Measurements from ENCODE around the gene LTBP1. TPM values are rescaled to one million over a fixed set of nuclear protein-coding genes. Genes with fewer than 3 reads are reported as not detected.

Gene LTBP1
- total and polyA plus RNA-seq, 2 of the 13 experiments (the other 11 are each of a cell fraction or from before 2014, with no cell fraction given), result 0.12 to 0.22 TPM

- in situ Hi-C loops (cut with HindIII; ENCODE audit: extremely low pct_ligation_motif_present, low pct_unique_long_range_greater_than_20kb), result no loop called here
- Histone ChIP-seq H3K4me1 (ENCODE audit: insufficient read depth, low read length) (no peaks in the 10 kb centered on the region), H3K79me2 (ENCODE audit: insufficient read depth, low read length) (no peaks in the 10 kb centered on the region), H3K4me2 (ENCODE audit: low read depth, low read length) (no peak overlapping the region), H3K4me3 (replicated peaks in 1 of 3; ENCODE audit: insufficient read depth in 1 of 3, low read depth in 2 of 3, low read length in 3 of 3) (no peak overlapping the region), H3K27ac (ENCODE audit: extremely low read length, insufficient read depth, low read length) (no peak overlapping the region), H3K9ac (ENCODE audit: insufficient read depth, low read depth, low read length) (no peak overlapping the region), H3K27me3 (ENCODE audit: control insufficient read depth in 1 of 2, insufficient read depth in 2 of 2, low read length in 2 of 2) (peaks cover 0 to 15% of the 10 kb centered on the region in 2 experiments; a peak in 4 of 5 replicates), H4K20me1 (ENCODE audit: insufficient read depth, low read length) (no peaks in the 10 kb centered on the region), H3K36me3 (replicated peaks in 1 of 2; ENCODE audit: control insufficient read depth in 1 of 2, insufficient read depth in 2 of 2, low read length in 2 of 2) (no peaks in the 10 kb centered on the region), H2AFZ (ENCODE audit: low read length) (no peak overlapping the region), H3K9me3 (ENCODE audit: low read length) (no peaks in the 10 kb centered on the region)
- ATAC-seq (no peak), FAIRE-seq (no peak), DNase-seq (ENCODE audit: low spot score) (no peak)
- WGBS (ENCODE audit: low lambda C conversion rate), result 32% methylated on average over 5 of the region's 5 CpGs
- TF ChIP-seq POLR2AphosphoS5 (IDR thresholded peaks at IDR 0.05; ENCODE audit: low read depth, low read length) (no peak), CENPX (CRISPR knock-in tag; IDR thresholded peaks at IDR 0.05) (no peak), ATF5 (CRISPR knock-in tag; IDR thresholded peaks at IDR 0.05; ENCODE audit: low read depth) (no peak), KLF13 (CRISPR knock-in tag; IDR thresholded peaks at IDR 0.05) (no peak), KLF12 (CRISPR knock-in tag; IDR thresholded peaks at IDR 0.05; ENCODE audit: borderline replicate concordance) (no peak)
- CTCF ChIA-PET (ENCODE audit: low intra/inter-chr PET ratio, low total read pairs), result no interaction called here
- intact Hi-C loops (cut with micrococcal nuclease; ENCODE audit: unreplicated experiment), result no loop called here
- BruUV-seq (replicated peaks), result no TSS peak
- POLR2A ChIA-PET, result no interaction called here
These were observed 7.5 kb downstream of the LTBP1 start for GRCh38 chr2:32954206-32954605.

- Histone ChIP-seq H3K27me3 (ENCODE audit: control insufficient read depth in 1 of 2, insufficient read depth in 2 of 2, low read length in 2 of 2) (peaks cover 0 to 2% of the 10 kb centered on the region in 2 experiments; a peak in 1 of 5 replicates), H3K4me3 (replicated peaks in 1 of 3; ENCODE audit: insufficient read depth in 1 of 3, low read depth in 2 of 3, low read length in 3 of 3) (no peak overlapping the region), H3K4me2 (ENCODE audit: low read depth, low read length) (no peak overlapping the region), H3K9me3 (ENCODE audit: low read length) (no peaks in the 10 kb centered on the region), H3K4me1 (ENCODE audit: insufficient read depth, low read length) (no peaks in the 10 kb centered on the region), H3K9ac (ENCODE audit: insufficient read depth, low read depth, low read length) (no peak overlapping the region), H3K79me2 (ENCODE audit: insufficient read depth, low read length) (no peaks in the 10 kb centered on the region), H3K36me3 (replicated peaks in 1 of 2; ENCODE audit: control insufficient read depth in 1 of 2, insufficient read depth in 2 of 2, low read length in 2 of 2) (no peaks in the 10 kb centered on the region), H4K20me1 (ENCODE audit: insufficient read depth, low read length) (no peaks in the 10 kb centered on the region), H2AFZ (ENCODE audit: low read length) (no peak overlapping the region), H3K27ac (ENCODE audit: extremely low read length, insufficient read depth, low read length) (no peak overlapping the region)
- DNase-seq (ENCODE audit: low spot score) (no peak), ATAC-seq (no peak), FAIRE-seq (no peak)
- BruUV-seq (replicated peaks), result no TSS peak
- ChIA-PET POLR2A (no interaction called here), CTCF (ENCODE audit: low intra/inter-chr PET ratio, low total read pairs) (no interaction called here)
- TF ChIP-seq IRF1 (CRISPR knock-in tag; IDR thresholded peaks at IDR 0.05; ENCODE audit: low read depth), result no peak
- TF ChIP-seq ZNF775 (CRISPR knock-in tag; IDR thresholded peaks at IDR 0.05; ENCODE audit: borderline replicate concordance), result no peak
- in situ Hi-C loops (cut with HindIII; ENCODE audit: extremely low pct_ligation_motif_present, low pct_unique_long_range_greater_than_20kb) (no loop called here), intact Hi-C loops (cut with micrococcal nuclease; ENCODE audit: unreplicated experiment) (no loop called here)
These were observed 12.1 kb downstream of the LTBP1 start for GRCh38 chr2:32958821-32959220.

Measured in HepG2 (cell line).